ENCODE results near the gene CRTC1.

The CRTC1 gene

GRCh38 chr19:18794692-18795091 lies 111.2 kb downstream of the CRTC1 start:
- TF ChIP-seq CTCF (IDR thresholded peaks at IDR 0.05; ENCODE audit: extremely low read depth, insufficient read depth, missing control alignments): no peak
- no peak for DNase-seq (ENCODE audit: low spot score)
- in situ Hi-C loops (cut with MboI; ENCODE audit: low pct_unique_long_range_greater_than_20kb, low sequenced_read_pairs, unreplicated experiment): no loop called here

- no peak for TF ChIP-seq CTCF (IDR thresholded peaks at IDR 0.05; ENCODE audit: extremely low read depth, insufficient read depth, missing control alignments)
- in situ Hi-C loops (cut with MboI; ENCODE audit: low pct_unique_long_range_greater_than_20kb, low sequenced_read_pairs, unreplicated experiment): no loop called here
- no peak for DNase-seq (ENCODE audit: low spot score)
Measured at GRCh38 chr19:18795540-18795939, 112.1 kb downstream of the CRTC1 start.

- no peak for DNase-seq (ENCODE audit: low spot score)
- in situ Hi-C loops (cut with MboI; ENCODE audit: low pct_unique_long_range_greater_than_20kb, low sequenced_read_pairs, unreplicated experiment): no loop called here
- TF ChIP-seq CTCF (IDR thresholded peaks at IDR 0.05; ENCODE audit: extremely low read depth, insufficient read depth, missing control alignments): no peak
Measured at GRCh38 chr19:18796239-18796638, 112.8 kb downstream of the CRTC1 start.

GRCh38 chr19:18798384-18799352 lies 115.2 kb downstream of the CRTC1 start:
- TF ChIP-seq CTCF (IDR thresholded peaks at IDR 0.05; ENCODE audit: extremely low read depth, insufficient read depth, missing control alignments): no peak
- DNase-seq (ENCODE audit: low spot score): peak; percentile 8
- in situ Hi-C loops (cut with MboI; ENCODE audit: low pct_unique_long_range_greater_than_20kb, low sequenced_read_pairs, unreplicated experiment): no loop called here

GRCh38 chr19:18799389-18799970 lies 116.0 kb downstream of the CRTC1 start:
- in situ Hi-C loops (cut with MboI; ENCODE audit: low pct_unique_long_range_greater_than_20kb, low sequenced_read_pairs, unreplicated experiment): no loop called here
- TF ChIP-seq CTCF (IDR thresholded peaks at IDR 0.05; ENCODE audit: extremely low read depth, insufficient read depth, missing control alignments): no peak
- no peak for DNase-seq (ENCODE audit: low spot score)

GRCh38 chr19:18800079-18800478 lies 116.6 kb downstream of the CRTC1 start:
- DNase-seq (ENCODE audit: low spot score): no peak
- TF ChIP-seq CTCF (IDR thresholded peaks at IDR 0.05; ENCODE audit: extremely low read depth, insufficient read depth, missing control alignments): no peak
- in situ Hi-C loops (cut with MboI; ENCODE audit: low pct_unique_long_range_greater_than_20kb, low sequenced_read_pairs, unreplicated experiment): no loop called here
